NCI-H1930 (cell line): Measurements from ENCODE around the gene LSM7.
A peak's percentile ranks its signal among the peaks of the same experiment; 100 is the strongest.

ENCODE experiments used
- DNase-seq, 2 experiments: peaks; one replicate each; lab custom pipeline; 2025; lab: John Stamatoyannopoulos, UW

The LSM7 gene

GRCh38 chr19:2323707-2324106, 4.7 kb downstream of the LSM7 start:
- DNase-seq = no peak

DNA sequence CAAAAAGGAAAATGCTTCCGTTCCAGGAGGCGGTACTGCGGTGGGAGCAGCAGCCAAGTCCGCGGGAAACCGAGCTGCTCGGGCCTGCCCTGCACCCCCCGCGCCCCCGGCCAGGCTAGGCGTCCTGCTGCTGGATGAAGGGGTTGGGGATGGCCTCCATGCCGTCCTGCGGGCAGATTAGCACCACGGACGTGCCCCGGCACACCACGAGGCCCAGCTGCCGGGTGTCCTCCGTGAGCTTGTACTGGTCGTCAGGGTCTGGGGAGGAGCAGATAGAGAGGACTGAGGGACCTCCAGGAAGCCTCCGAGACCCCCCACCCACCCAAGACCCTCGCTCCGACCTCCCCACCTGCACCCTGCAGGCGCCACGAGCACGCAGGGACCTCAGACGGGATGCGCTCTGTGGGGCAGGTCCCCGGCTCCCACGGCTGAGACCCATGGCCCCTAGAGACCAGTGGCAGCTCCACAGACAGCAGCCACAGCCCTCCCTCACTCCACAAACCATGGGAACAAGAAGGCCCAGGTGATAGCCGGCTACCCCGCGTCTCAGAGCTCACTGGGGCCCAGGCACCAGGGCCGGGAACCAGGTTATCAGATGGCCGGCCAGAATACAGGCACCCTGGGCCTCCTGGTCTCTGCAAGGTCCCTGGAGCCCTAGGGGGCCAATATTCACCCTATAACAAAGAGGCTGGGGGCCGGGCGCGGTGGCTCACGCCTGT, 6.7 kb downstream of the LSM7 start:
- DNase-seq = no peak

- no peak for DNase-seq
These were observed 7.4 kb downstream of the LSM7 start for GRCh38 chr19:2320939-2321338.

DNA sequence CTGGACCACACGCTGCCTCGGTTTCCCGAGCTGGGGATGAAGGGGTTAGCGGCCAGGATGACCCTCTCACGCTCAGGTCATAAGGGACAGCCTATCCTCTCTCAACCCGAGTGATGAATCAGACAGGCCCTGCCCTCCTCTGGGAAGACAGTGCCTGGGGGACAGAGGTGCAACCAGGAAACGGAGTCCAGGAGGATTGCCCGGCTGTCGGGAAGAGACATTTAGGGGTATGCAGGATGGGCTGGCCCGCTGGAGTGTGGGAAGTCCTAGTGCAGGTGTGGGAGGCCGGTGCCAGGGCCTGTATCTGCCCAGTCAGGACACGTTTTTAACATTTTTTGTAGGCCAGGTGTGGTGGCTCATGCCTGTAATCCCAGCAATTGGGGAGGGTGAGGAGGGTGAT, 8.3 kb downstream of the LSM7 start:
- no peak for DNase-seq

DNA sequence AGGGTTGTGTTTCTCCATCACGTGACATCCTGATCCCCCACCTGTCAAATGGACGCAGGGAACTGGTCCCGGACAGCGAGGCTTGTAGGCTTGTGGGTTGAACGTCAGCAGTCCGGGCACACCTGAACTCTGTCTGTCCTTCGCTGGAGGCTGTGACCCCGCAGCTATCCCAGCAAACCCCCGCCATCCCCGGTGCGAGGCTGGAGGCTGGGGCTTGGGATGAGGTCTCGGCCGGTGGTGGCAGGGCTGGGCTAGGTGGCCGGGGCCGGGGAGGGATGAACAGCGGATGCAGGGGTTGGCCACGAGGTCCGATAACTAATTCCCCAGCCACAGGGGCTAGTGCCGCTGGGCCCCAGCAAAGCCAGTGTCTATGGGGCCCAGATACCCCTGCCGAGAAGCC, 8.8 kb downstream of the LSM7 start:
- no peak for DNase-seq

GRCh38 chr19:2318923-2319322, 9.5 kb downstream of the LSM7 start:
- no peak for DNase-seq

DNA sequence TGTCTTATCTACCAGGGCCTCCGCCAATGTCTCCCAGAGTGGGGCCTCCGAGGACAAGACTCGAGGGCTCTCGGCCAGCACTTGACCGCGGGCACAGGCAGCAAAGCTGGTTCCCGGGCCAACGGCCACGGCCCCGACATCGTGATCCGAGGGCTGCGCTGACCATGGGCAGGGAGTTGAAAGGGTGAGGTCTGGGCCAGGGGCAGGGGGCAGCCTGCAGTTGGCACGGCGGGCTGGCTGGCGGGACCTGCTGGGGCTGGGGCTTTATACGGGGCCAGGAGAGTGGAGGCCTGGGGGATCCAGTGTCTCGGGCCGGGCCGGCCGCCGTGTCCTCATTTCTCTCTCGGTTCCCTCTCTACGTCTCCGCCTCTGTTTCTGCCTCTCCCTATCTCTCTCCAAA, 10.6 kb downstream of the LSM7 start:
- DNase-seq = no peak

- DNase-seq = no peak
These were observed 11.1 kb downstream of the LSM7 start for GRCh38 chr19:2317300-2317699.

GRCh38 chr19:2315818-2316353, 12.5 kb downstream of the LSM7 start:
- no peak for DNase-seq

DNA sequence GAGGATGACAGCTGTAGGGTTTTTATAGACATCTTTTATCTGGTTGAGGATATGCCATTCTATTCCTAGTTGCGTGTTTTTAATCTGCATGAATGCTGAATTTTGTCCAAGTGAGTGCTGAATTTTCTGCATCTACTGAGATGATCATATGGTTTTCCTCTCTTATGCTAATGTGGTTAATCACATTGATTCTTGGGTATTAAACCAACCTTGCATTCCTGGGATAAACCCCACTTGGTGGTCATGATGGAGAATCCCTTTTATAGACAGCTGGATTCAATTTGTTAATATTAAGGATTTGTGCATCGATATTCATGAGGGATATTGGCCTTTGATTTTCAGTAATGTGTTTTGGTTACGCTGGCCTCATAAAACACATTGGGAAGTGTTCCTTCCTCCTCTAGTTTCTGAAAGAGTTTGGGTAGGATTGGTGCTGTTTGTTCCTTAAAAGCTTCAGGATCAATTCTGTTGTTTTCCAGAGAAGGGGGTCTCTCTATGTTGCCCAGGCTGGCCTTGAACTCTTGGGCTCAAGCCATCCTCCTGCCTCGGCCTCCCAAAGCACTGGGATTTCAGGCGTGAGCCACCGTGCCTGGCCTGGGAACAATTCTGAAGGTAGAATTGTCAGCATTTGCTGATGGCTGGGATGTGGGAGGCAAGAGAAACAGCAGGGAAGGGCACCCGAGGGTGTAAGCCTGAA, 13.1 kb downstream of the LSM7 start:
- DNase-seq = no peak

DNA sequence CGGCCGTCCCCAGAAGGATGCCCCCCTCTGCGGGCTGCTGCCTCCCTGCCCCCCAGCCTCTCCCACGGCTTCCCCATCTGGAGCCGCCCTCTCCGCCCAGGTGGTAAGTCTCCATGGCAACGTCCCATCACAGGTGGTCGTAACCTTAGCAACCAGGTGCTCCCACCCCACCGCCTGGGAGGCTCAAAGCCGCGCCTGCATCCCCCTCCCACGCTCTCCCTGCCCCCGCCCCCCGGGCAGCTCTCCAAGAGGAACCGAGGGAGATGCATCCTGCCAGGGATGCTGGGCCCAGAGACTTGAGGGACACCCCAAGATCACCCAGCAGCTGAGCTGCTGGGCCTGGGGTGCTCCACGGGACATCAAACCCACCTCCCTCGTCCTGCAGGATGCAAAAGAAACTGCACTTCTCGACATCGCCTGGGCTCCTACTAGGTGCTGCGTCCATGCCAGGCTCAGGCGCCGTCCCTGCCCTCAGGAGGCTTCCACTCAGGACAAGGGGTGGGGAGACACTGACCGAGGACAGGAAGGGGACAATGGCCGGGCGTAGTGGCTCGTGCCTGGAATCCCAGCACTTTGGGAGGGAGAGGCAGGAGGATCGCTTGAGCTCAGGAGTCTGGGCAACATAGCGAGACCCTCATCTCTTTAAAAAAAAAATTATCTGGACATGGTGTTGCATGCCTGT, 15.4 kb downstream of the LSM7 start:
- no peak for DNase-seq

- no peak for DNase-seq
These were observed 17.3 kb downstream of the LSM7 start for GRCh38 chr19:2311093-2311492.

GRCh38 chr19:2309734-2310362, 18.5 kb downstream of the LSM7 start:
- no peak for DNase-seq

GRCh38 chr19:2308114-2308556, 20.3 kb downstream of the LSM7 start, which contains the start of gene LINGO3:
Gene LINGO3 (minus strand): TSS chr19:2308154. CDS start chr19:2291776, 16,378 bp downstream.
- peak; percentile 16 to 25 for DNase-seq

DNA sequence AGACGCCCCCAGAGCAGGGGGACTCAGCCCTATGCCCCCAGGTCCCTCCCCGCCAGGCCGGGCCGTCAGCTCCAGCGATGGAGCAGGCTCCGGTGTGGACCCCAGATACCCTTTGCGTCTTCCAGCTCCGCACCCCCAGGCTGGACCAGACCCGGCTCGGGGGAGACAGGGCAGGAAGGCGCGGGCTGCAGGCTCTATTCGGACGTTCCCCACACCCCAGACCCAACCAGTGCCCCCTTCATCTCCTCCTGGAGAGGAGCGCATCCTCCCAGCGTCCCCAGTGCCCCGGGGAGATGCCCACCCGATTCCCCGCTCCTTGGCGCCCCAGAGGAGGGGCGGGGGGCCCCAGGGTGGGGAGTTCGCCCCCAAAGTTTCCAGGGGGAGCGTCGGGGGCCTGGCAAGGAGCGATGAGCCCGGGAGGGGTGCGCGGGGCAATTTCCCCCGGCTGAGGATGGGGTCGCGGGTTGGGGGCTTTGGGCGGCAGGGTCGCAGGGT, 20.8 kb downstream of the LSM7 start:
- no peak for DNase-seq

GRCh38 chr19:2306971-2307370, 21.4 kb downstream of the LSM7 start:
- DNase-seq = no peak

DNA sequence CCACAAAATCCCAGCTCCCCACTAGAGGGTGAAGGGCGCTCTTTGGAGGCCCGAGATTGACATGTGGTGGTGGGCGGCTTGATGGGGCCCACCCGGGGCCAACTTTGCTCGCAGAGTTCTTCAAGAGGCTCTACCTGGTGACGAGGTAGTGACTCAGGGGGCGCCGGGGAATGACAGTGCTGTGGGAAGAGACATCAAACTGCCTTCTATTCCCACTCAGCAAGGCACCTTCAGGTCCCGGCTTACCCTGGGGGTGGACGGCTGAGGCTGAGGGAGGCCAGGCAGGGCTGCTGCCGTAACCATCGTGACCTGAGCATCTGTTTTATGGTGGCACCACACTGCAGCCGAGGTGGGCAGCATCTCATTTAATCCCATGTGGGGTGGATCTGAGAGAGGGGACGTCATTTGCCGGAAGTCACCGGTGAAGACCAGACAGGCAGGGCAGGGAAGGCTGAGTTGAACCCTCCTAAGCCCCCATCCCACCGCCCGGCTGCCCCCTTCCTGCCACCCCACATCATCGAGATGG, 22.0 kb downstream of the LSM7 start:
- DNase-seq = no peak

- no peak for DNase-seq
These were observed 22.7 kb downstream of the LSM7 start for GRCh38 chr19:2305452-2306280.

- no peak for DNase-seq
These were observed 25.1 kb downstream of the LSM7 start for GRCh38 chr19:2303211-2303798.
